Fibroblast of lung (primary cell): Measurements from ENCODE around the gene CALHM3.
A peak's percentile ranks its signal among the peaks of the same experiment; 100 is the strongest.

Experiments used
- CTCF ChIP-seq, 2 donors: IDR thresholded peaks in 1 of 2; conservative IDR thresholded peaks in 1 of 2; 1 replicate in 1 of 2; 2 replicates in 1 of 2; pipeline ENCODE4 v1.5.1; 2011 to 2012; ENCODE audit warnings: low read length in 2 of 2, control low read depth in 1 of 2, inconsistent platforms in 1 of 2, low read depth in 1 of 2, mild to moderate bottlenecking in 1 of 2
- EZH2 ChIP-seq: IDR thresholded peaks from 2 replicates; pipeline ENCODE4 v1.5.1; 2012; ENCODE audit warnings: low read length, control low read depth, mild to moderate bottlenecking; ENCODE audit errors: missing control alignments

- TF ChIP-seq CTCF (conservative IDR thresholded peaks at IDR 0.05 in 1 of 2, IDR thresholded peaks at IDR 0.05 in 1 of 2; ENCODE audit: low read depth in 1 of 2, low read length in 2 of 2) (peak in 1 of 2 donors; percentile 23), EZH2 (no peak)
Observed at GRCh38 chr10:103476046-103476768, 2.8 kb downstream of the CALHM3 start.
